HepG2 (cell line): ENCODE measurements around the gene FAM222B. TPM values are rescaled to one million over a fixed set of nuclear protein-coding genes. Genes with fewer than 3 reads are reported as not detected.

Experiments used
- ATAC-seq: fragments of 200-7000 bp; cut with Tn5 transposase; 3 replicates; pipeline ENCODE4 v1.9.1; 2020; ENCODE audit warnings: mild to moderate bottlenecking, moderate library complexity
- BruUV-seq: library from RNA; stranded (reverse); fragments of 400-500 nt; replicated peaks from 2 replicates; lab custom pipeline; 2021; lab: Mats Ljungman, UMichigan
- CTCF ChIA-PET: fragments of 300-600 bp; formaldehyde crosslinking; extraction: SDS; loops from one replicate; lab custom pipeline; 2021; ENCODE audit warnings: low total read pairs, inconsistent platforms, low intra/inter-chr PET ratio; lab: Yijun Ruan, JAX
- POLR2A ChIA-PET: fragments of 350-600 bp; sonication (Branson Sonifier 250); formaldehyde crosslinking; loops from one replicate; lab custom pipeline; 2020; ENCODE audit warnings: antibody characterized with exemption, inconsistent platforms; lab: Yijun Ruan, JAX
- DNase-seq: peaks from one replicate; pipeline ENCODE4 v3.0.0-alpha.2; 2015; ENCODE audit warnings: low spot score
- FAIRE-seq: peaks from 3 replicates; lab custom pipeline; 2011; peaks lifted over from hg19 to GRCh38; lab: Jason Lieb, UNC
- H2AFZ ChIP-seq: one replicate; pipeline ENCODE4 v1.6.1; 2011; ENCODE audit warnings: low read length, inconsistent platforms
- H3K27ac ChIP-seq: fragments of 300-600 bp; 3 replicates; pipeline ENCODE4 v1.8.0; 2011; ENCODE audit warnings: mixed run types, mild to moderate bottlenecking, mixed read lengths, low read length, inconsistent platforms; ENCODE audit not compliant: insufficient read depth; ENCODE audit errors: extremely low read length
- H3K27me3 ChIP-seq, 2 experiments: fragments of 200-600 bp in 1 of 2; 2 replicates in 1 of 2; 3 replicates in 1 of 2; pipeline versions ENCODE4 v1.6.0 to v1.8.0; 2011; ENCODE audit warnings: low read length in 2 of 2, mild to moderate bottlenecking in 2 of 2, moderate library complexity in 2 of 2, inconsistent platforms in 1 of 2; ENCODE audit not compliant: insufficient read depth in 2 of 2, control insufficient read depth in 1 of 2
- H3K36me3 ChIP-seq, 2 experiments: fragments of 200-600 bp in 1 of 2; replicated peaks in 1 of 2; 2 replicates in 1 of 2; 3 replicates in 1 of 2; pipeline versions ENCODE4 v1.5.1 to v1.8.0; 2011; ENCODE audit warnings: low read length in 2 of 2, inconsistent platforms in 1 of 2; ENCODE audit not compliant: insufficient read depth in 2 of 2, control insufficient read depth in 1 of 2
- H3K4me1 ChIP-seq: 2 replicates; pipeline ENCODE4 v1.5.1; 2012; ENCODE audit warnings: low read length, inconsistent platforms; ENCODE audit not compliant: insufficient read depth
- H3K4me2 ChIP-seq: 2 replicates; pipeline ENCODE4 v1.6.0; 2011; ENCODE audit warnings: low read depth, low read length, inconsistent platforms
- H3K4me3 ChIP-seq, 3 experiments: fragments of 200-600 bp in 1 of 3; sonication (generic), shearing (Covaris generic) in 1 of 3; replicated peaks in 1 of 3; 2 replicates each; pipeline ENCODE4 v1.5.1; 2011 to 2016; ENCODE audit warnings: low read length in 3 of 3, inconsistent platforms in 2 of 3, low read depth in 2 of 3, mild to moderate bottlenecking in 2 of 3, control low read depth in 1 of 3, mixed read lengths in 1 of 3; ENCODE audit not compliant: insufficient read depth in 1 of 3
- H3K79me2 ChIP-seq: one replicate; pipeline ENCODE4 v1.6.1; 2011; ENCODE audit warnings: low read length, inconsistent platforms; ENCODE audit not compliant: insufficient read depth
- H3K9ac ChIP-seq: 2 replicates; pipeline ENCODE4 v1.6.0; 2011; ENCODE audit warnings: mild to moderate bottlenecking, low read depth, low read length, inconsistent platforms; ENCODE audit not compliant: insufficient read depth
- H3K9me3 ChIP-seq: 2 replicates; pipeline ENCODE4 v1.5.1; 2012; ENCODE audit warnings: mild to moderate bottlenecking, low read length
- H4K20me1 ChIP-seq: 2 replicates; pipeline ENCODE4 v1.6.0; 2011; ENCODE audit warnings: inconsistent platforms, mild to moderate bottlenecking, low read length, moderate library complexity; ENCODE audit not compliant: insufficient read depth
- ATF7-NPFF ChIP-seq: sonication (generic); formaldehyde crosslinking; IDR thresholded peaks from 2 replicates; pipeline ENCODE4 v1.8.1; 2023; ENCODE audit warnings: mild to moderate bottlenecking, low read depth, missing genetic modification reagents, moderate library complexity
- CENPT ChIP-seq: sonication (generic); formaldehyde crosslinking; IDR thresholded peaks from 2 replicates; pipeline ENCODE4 v1.8.0; 2022; ENCODE audit warnings: low read depth, mild to moderate bottlenecking, moderate library complexity, missing genetic modification reagents
- FOSL1 ChIP-seq: sonication (generic); formaldehyde crosslinking; IDR thresholded peaks from 2 replicates; pipeline ENCODE4 v1.9.0; 2021; ENCODE audit warnings: missing genetic modification reagents, borderline replicate concordance
- HES4 ChIP-seq: sonication (generic); formaldehyde crosslinking; IDR thresholded peaks from 2 replicates; pipeline ENCODE4 v1.9.0; 2021; ENCODE audit warnings: mild to moderate bottlenecking, missing genetic modification reagents, borderline replicate concordance
- HIVEP1 ChIP-seq: sonication (generic); formaldehyde crosslinking; IDR thresholded peaks from 2 replicates; pipeline ENCODE4 v1.4.0; 2020; ENCODE audit warnings: mild to moderate bottlenecking, missing genetic modification reagents
- HNF4A ChIP-seq: sonication (generic); formaldehyde crosslinking; IDR thresholded peaks from 2 replicates; pipeline ENCODE4 v1.4.0; 2020; ENCODE audit warnings: missing genetic modification reagents
- HNRNPH1 ChIP-seq: fragments of 200-400 bp; formaldehyde crosslinking; optimal IDR thresholded peaks from 2 replicates; pipeline ENCODE3; 2017; ENCODE audit warnings: mild to moderate bottlenecking, low read depth, low read length
- NCOA5 ChIP-seq: sonication (generic); formaldehyde crosslinking; IDR thresholded peaks from 2 replicates; pipeline ENCODE4 v1.4.0; 2020; ENCODE audit warnings: missing genetic modification reagents
- NR2F1 ChIP-seq, 2 experiments: fragments of 450-650 bp in 1 of 2; formaldehyde crosslinking in 1 of 2; IDR thresholded peaks; 2 replicates each; pipeline versions ENCODE4 v1.5.0 to v1.6.1; 2016 to 2020; ENCODE audit warnings: mild to moderate bottlenecking in 1 of 2, missing compliant biosample characterization in 1 of 2, missing genetic modification reagents in 1 of 2, moderate library complexity in 1 of 2
- TSC22D2 ChIP-seq: sonication (generic); formaldehyde crosslinking; IDR thresholded peaks from 2 replicates; pipeline ENCODE4 v1.5.1; 2020; ENCODE audit warnings: missing genetic modification reagents, mild to moderate bottlenecking, borderline replicate concordance
- ZFP36L2 ChIP-seq: sonication (generic); formaldehyde crosslinking; IDR thresholded peaks from 2 replicates; pipeline ENCODE4 v1.4.0; 2020; ENCODE audit warnings: missing genetic modification reagents
- ZFP82 ChIP-seq: sonication (generic); formaldehyde crosslinking; IDR thresholded peaks from 2 replicates; pipeline ENCODE4 v1.5.1; 2020; ENCODE audit warnings: mild to moderate bottlenecking, missing genetic modification reagents, borderline replicate concordance
- ZKSCAN1 ChIP-seq: fragments of 150-350 bp; IDR thresholded peaks from 2 replicates; pipeline ENCODE4 v1.6.1; 2014; ENCODE audit warnings: low read length
- ZNF264 ChIP-seq: sonication (generic); formaldehyde crosslinking; IDR thresholded peaks from 2 replicates; pipeline ENCODE4 v1.4.0; 2020; ENCODE audit warnings: missing genetic modification reagents
- ZNF44 ChIP-seq: sonication (generic); formaldehyde crosslinking; IDR thresholded peaks from 2 replicates; pipeline ENCODE4 v1.5.1; 2020; ENCODE audit warnings: mild to moderate bottlenecking, missing genetic modification reagents
- ZNF549 ChIP-seq: sonication (generic); formaldehyde crosslinking; IDR thresholded peaks from 2 replicates; pipeline ENCODE4 v1.5.0; 2020; ENCODE audit warnings: missing genetic modification reagents
- ZZZ3 ChIP-seq: sonication (generic); formaldehyde crosslinking; IDR thresholded peaks from 2 replicates; pipeline ENCODE4 v1.4.0; 2020; ENCODE audit warnings: missing genetic modification reagents, mild to moderate bottlenecking, borderline replicate concordance
- WGBS: methylation state at CpG from one replicate; pipeline ENCODE4 v1.1.6; 2017; ENCODE audit warnings: low lambda C conversion rate; 5-methylcytosine and 5-hydroxymethylcytosine counted together
- in situ Hi-C: cut with HindIII; loops from 2 replicates; pipeline ENCODE4 v1.10.0; 2017; ENCODE audit warnings: low pct_unique_long_range_greater_than_20kb; ENCODE audit not compliant: extremely low pct_ligation_motif_present
- intact Hi-C: fragments of 100-400 bp; cut with micrococcal nuclease; formaldehyde crosslinking; loops from one replicate; pipeline ENCODE4 v1.10.0; 2022; ENCODE audit not compliant: unreplicated experiment
- polyA plus RNA-seq, 8 experiments: library from polyadenylated mRNA; depleted of rRNA in 3 of 8; stranded (reverse) in 7 of 8; unstranded in 1 of 8; fragments of >200 nt; fragmentation: Illumina TruSeq in 4 of 8; extraction: Trizol in 4 of 8; gene quantifications; 2 replicates each; pipeline versions ENCODE4 v1.2.1 to v1.2.3, GENCODE V29; 2011 to 2016; ENCODE audit warnings: low read depth in 4 of 8, missing spikeins in 1 of 8, mixed read lengths in 1 of 8; ENCODE audit not compliant: insufficient read depth in 1 of 8
- total RNA-seq, 5 experiments: library from RNA; depleted of rRNA; stranded (reverse); fragments of >200 nt; fragmentation: Illumina TruSeq; extraction: Trizol; gene quantifications; 2 replicates each; pipeline ENCODE4 v1.2.3, GENCODE V29; 2016; ENCODE audit warnings: low read depth in 1 of 5
- TF ChIP-seq, protein P1 (sequence below): sonication (generic); formaldehyde crosslinking; IDR thresholded peaks from 2 replicates; pipeline ENCODE4 v1.5.0; 2020; ENCODE audit warnings: missing genetic modification reagents
- TF ChIP-seq, protein P2 (sequence below): sonication (generic); formaldehyde crosslinking; IDR thresholded peaks from 2 replicates; pipeline ENCODE4 v1.5.0; 2020; ENCODE audit warnings: missing genetic modification reagents, mild to moderate bottlenecking, borderline replicate concordance
- TF ChIP-seq, protein P3 (sequence below): sonication (generic); formaldehyde crosslinking; IDR thresholded peaks from 2 replicates; pipeline ENCODE4 v1.4.0; 2020; ENCODE audit warnings: missing genetic modification reagents, borderline replicate concordance

Gene FAM222B
- total and polyA plus RNA-seq, 2 of the 13 experiments (the other 11 are each of a cell fraction or from before 2014, with no cell fraction given): 3.5 to 7.3 TPM

DNA sequence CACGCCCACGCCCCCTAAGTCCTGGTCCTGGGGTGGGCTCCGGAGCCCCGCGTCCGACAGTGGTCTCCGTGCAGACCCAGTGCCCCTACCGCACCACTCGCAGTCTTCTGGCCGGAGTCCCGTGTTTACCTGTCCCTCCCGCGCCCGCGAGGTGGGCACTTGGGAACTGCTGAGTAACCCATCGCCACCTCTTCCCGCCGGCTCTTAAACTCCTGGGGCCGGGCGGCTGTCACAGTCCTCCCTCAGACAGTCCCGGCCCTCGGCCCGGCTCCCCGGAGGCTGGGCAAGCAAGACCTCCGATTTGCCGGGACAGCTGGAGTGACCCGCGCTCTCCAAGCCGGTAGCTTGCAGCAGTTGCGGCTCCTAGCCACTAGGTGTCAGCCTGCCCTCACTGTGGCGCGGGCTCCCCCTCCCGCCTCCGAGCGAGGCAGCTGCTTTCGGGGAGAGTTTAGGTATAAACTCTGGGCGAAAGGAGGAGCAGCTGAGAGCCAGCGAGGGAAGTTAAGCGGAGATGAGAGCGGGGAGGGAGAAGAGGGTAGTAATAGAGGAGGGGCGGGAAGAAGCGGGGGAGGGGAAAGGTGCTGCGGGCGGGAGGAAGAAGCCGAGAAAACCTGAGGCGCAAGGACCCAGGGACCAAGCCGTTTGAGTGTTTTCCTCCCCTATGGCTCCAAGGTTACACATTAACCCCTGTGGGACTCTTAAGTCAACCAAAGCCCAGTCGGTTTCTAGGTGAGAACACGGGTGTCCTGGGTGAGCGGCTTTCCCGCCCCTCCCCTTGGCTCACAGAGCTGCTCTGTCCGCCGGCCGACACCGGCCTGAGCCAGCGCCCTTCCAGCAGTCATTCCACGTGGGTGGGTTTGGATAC, 115.7 kb downstream of the FAM222B start:
- peak overlapping the region; percentile 79 for H3K9ac ChIP-seq
- CTCF ChIA-PET: interaction anchor here (0.8 to 5.0 kb wide), 7 partner anchors 17 to 190 kb away, joined by 3 to 142 read pairs (median 4); partner anchors contain the start of genes DHRS13 and TRAF4
- H3K79me2 ChIP-seq: peaks cover 19% of the 10 kb centered on the region
- H3K4me1 ChIP-seq: peaks cover 53% of the 10 kb centered on the region
- H3K4me3 ChIP-seq: peak overlapping the region; percentile 73 to 90 (median 87)
- ATAC-seq (peak; percentile 51), DNase-seq (peak; percentile 96), FAIRE-seq (peak; percentile 71)
- no peaks in the 10 kb centered on the region; a peak in 1 of 5 replicates for H3K27me3 ChIP-seq
- WGBS: under 1% methylated on average over 40 of the region's 57 CpGs
- H3K27ac ChIP-seq: peak overlapping the region; percentile 88
- peak overlapping the region; percentile 90 for H3K4me2 ChIP-seq
- in situ Hi-C loops (loop anchor here (25.0 kb wide), 1 partner anchor 385 kb away; no protein-coding TSS in a partner anchor), intact Hi-C loops (loop anchor here (1.0 to 2.0 kb wide), 3 partner anchors 23 to 42 kb away; no protein-coding TSS in a partner anchor)
- H3K9me3 ChIP-seq: no peaks in the 10 kb centered on the region
- POLR2A ChIA-PET: interaction anchor here (0.6 to 8.7 kb wide), 32 partner anchors 7 to 239 kb away, joined by 3 to 590 read pairs (median 5); partner anchors contain the start of genes BLTP2, DHRS13, ERAL1 and FAM222B
- H4K20me1 ChIP-seq: peaks cover 29% of the 10 kb centered on the region
- no TSS peak for BruUV-seq
- no peak overlapping the region for H2AFZ ChIP-seq
- H3K36me3 ChIP-seq: peaks cover 7 to 26% of the 10 kb centered on the region in 2 experiments; a peak in 4 of 5 replicates
- TF ChIP-seq HIVEP1 (CRISPR knock-in tag) (no peak), ZNF264 (no peak), ZFP36L2 (CRISPR knock-in tag) (no peak), ZFP82 (CRISPR knock-in tag) (no peak), CENPT (no peak), HNF4A (CRISPR knock-in tag) (no peak), TSC22D2 (no peak), HES4 (CRISPR knock-in tag) (no peak), ZNF44 (CRISPR knock-in tag) (no peak), NCOA5 (CRISPR knock-in tag) (no peak), NR2F1 (CRISPR knock-in tag; IDR thresholded peaks at IDR 0.05) (no peak), ZKSCAN1 (no peak), ZNF549 (no peak), ZZZ3 (CRISPR knock-in tag) (no peak), ATF7-NPFF (CRISPR knock-in tag) (no peak; the same call in none of the 2 replicates), FOSL1 (CRISPR knock-in tag) (no peak), HNRNPH1 (no peak)
- TF ChIP-seq, protein P1, sequence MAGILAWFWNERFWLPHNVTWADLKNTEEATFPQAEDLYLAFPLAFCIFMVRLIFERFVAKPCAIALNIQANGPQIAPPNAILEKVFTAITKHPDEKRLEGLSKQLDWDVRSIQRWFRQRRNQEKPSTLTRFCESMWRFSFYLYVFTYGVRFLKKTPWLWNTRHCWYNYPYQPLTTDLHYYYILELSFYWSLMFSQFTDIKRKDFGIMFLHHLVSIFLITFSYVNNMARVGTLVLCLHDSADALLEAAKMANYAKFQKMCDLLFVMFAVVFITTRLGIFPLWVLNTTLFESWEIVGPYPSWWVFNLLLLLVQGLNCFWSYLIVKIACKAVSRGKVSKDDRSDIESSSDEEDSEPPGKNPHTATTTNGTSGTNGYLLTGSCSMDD: no peak
- TF ChIP-seq, protein P2, sequence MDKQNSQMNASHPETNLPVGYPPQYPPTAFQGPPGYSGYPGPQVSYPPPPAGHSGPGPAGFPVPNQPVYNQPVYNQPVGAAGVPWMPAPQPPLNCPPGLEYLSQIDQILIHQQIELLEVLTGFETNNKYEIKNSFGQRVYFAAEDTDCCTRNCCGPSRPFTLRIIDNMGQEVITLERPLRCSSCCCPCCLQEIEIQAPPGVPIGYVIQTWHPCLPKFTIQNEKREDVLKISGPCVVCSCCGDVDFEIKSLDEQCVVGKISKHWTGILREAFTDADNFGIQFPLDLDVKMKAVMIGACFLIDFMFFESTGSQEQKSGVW (CRISPR knock-in tag): no peak
- TF ChIP-seq, protein P3, sequence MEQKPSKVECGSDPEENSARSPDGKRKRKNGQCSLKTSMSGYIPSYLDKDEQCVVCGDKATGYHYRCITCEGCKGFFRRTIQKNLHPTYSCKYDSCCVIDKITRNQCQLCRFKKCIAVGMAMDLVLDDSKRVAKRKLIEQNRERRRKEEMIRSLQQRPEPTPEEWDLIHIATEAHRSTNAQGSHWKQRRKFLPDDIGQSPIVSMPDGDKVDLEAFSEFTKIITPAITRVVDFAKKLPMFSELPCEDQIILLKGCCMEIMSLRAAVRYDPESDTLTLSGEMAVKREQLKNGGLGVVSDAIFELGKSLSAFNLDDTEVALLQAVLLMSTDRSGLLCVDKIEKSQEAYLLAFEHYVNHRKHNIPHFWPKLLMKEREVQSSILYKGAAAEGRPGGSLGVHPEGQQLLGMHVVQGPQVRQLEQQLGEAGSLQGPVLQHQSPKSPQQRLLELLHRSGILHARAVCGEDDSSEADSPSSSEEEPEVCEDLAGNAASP (CRISPR knock-in tag): peak; percentile 53
